A172 (cell line): ENCODE results near the gene TEDC2. TPM values are rescaled to one million over a fixed set of nuclear protein-coding genes. Genes with fewer than 3 reads are reported as not detected.
"Not testable (repeated sequence)": the region's sequence is repeated elsewhere in the genome, so short reads cannot be mapped to it uniquely, and the experiment has no call there.

Experiments
- DNase-seq: peaks from one replicate; pipeline ENCODE4 v3.0.0-alpha.2; 2015; ENCODE audit warnings: low spot score
- total RNA-seq: library from RNA; depleted of rRNA; stranded (reverse); fragments of >200 nt; shearing (Covaris generic); gene quantifications from 2 replicates; pipeline ENCODE4 v1.2.3, GENCODE V29; 2014

The TEDC2 gene
- total RNA-seq, 1 experiment from 2014 or later = 33.2 TPM

DNA sequence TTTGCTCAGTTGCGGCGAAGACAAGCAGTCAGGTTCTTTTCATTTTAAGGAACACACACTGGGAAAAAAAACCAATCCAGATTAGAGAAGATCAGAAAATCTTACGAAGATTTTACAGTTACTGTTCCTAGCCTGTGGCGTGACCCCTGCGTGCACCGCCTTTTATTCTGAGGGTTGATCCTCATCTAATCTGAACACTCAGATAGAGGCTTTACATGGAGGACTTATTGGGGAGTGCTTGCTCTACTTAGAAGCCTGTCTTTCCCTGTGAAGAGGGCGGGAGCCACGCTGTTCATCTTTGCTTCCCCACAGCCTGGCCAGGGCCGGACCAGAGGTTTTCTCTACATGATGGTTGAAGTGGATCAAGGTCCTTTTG, 16.4 kb downstream of the TEDC2 start:
- no peak for DNase-seq

DNA sequence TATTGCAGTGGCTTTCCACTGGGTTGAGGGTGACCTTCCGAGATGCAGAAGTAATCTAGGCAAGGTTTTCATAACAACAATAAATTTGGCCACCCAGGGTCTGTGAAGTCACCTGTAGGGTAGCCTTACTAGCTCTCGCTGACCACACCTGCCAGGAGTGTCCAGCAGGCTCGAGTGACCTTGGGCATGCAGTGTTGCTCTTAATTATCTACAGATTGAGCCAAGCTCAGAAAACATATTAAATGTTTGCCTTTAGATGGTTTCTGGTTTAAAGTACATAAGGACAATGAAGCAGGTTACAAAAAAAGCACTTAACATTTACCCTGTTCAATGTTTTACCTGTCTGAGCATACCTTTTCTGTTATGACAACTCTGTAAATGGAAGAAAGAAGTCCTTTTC, 16.8 kb downstream of the TEDC2 start:
- DNase-seq = no peak

DNA sequence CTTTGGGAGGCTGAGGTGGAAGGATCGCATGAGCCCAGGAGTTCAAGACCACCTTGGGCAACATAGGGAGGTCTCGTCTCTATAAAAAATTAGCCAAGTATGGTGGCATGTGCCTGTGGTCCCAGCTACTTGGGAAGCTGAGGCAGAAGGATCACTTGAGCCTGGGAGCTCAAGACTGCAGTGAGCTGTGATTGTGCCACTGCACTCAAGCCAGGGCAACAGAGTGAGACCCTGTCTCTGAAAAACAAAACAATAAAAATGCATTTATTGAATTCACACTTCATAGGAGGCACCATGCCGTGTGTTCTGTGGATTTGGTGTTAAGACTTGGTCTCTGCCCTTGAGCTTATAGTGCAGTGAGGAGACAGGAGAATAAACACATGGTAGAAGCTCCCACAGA, 17.4 kb downstream of the TEDC2 start:
- DNase-seq = no peak

DNA sequence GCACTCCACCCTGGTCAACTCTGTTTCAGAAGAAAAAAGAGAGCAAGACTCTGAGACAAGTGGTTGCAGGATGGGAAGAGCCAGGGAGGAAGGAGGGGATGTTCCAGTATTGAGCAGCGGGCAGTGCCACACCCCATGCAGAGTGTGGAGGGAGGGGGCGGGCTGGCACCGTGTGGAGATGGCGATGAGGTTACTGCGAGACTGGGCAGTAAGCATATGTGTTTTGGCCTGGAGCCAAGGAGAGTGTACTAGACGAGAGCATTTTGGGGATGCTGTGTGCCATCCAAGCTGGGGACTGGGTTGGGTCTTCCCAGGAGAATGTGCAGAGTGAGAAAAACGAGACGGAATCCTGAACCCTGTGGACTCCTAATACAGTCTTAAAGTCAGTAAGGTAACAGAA, 18.4 kb downstream of the TEDC2 start:
- DNase-seq = no peak

DNA sequence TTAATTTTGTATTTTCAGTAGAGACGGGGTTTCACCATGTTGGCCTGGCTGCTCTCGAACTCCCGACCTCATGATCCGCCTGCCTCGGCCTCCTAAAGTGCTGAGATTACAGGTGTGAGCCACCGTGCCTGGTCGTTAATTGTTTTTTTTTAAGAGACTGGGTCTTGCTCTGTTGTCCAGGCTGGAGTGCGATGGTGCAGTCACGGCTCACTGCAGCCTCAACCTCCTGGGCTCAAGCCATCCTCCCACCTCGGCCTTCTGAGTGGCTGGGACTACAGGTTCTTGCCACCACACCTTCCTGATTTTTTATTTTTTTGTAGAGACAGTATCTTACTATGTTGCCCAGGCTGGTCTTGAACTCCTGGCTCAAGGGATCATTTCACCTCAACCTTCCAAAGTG, 20.1 kb downstream of the TEDC2 start:
- DNase-seq = not testable (repeated sequence)

DNA sequence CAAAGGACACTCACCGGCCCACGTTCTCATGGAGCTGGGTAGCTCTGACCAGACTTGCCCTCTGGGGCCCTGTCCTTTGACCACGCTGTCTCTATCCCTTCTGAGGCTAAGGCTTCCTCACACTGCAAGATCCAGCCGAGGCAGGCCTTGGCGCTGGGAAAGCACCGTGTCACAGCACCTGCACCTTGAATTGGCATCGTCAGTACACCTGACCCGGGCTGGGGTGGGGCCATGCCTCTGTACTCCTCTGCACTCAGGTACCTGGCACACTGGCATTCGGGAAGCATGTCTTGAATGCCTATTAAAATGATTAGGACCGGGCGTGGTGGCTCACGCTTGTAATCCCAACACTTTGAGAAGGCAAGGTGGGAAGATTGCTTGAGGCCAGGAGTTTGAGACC, 21.0 kb downstream of the TEDC2 start:
- DNase-seq = no peak

DNA sequence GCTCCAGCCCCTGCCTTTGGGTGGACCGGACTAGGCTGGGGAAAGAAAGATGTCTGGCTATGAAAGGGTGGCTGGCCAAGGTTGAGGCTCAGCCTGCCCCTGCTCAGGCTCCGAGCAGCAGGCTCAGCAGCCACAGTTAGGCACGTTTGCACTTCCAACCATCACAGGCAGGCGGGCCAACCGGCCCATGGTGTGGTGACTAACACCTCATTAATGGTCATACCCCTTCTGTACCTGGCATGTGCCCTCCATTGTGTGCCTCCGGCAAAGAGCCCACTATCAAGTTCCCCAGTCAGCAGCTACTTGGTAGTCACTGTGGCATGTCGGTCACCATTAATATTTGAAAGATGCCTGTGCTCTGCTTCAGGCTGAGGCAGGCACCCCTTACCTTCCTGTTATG, 21.8 kb downstream of the TEDC2 start:
- no peak for DNase-seq

DNA sequence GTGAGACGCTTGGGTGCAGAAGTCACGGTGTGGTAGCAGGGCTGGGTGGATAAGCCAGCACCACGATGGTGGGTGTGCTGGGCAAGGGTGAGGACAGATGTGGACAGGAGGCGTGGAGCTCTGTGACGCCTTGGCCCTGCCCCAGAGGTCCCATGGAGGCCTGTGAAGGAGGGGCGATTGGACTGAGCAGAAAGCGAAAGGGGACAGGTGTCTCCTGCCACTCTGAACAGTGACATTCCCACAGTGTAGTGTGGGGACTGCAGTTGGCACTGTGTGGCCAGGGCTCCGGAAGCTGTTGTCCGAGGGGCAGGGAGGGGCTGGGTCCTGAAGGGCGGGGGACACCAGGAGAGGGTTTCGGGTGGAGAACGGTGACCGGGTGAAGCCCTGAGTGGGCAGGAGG, 22.3 kb downstream of the TEDC2 start:
- no peak for DNase-seq

DNA sequence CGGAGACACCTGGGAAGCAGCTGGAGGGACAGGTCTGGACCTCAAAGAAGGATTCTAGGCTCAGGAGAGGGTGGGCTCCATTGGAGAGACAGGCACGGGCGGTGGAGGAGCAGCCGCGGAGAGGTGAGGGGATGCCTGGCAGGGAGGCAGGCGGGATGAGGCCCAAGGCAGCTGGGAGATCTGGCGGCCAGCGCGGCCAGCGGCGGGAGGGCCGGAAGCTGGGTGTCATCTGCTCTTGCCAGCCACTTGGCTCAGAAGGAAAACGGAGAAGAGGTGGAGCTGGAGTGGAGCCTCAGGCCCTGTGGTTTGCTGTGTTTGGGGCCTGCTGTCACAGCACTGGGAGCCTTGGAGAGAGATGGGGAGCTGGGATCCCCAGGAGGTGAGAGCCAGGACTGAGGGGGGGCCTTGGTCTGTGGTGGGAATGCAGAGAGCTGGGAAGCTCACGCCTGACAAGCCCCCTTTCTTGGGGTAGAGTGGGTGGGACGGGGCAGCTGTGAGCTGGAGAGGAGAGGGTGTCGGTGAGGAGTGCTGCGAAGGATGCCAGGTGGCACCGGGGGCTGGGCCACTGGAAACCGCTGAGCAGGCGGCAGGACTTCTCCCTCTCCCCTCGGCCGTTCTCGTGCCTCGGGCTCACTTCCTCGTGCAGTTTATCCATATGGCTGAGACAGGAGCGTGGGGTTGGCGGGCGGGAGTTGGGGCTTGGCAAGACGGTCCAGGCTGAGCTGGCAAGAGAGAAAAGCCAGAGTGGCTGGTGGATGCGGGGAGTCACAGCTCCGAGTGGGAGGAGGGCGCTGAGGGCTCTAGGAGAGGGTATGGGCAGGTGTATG, 23.0 kb downstream of the TEDC2 start:
- no peak for DNase-seq

DNA sequence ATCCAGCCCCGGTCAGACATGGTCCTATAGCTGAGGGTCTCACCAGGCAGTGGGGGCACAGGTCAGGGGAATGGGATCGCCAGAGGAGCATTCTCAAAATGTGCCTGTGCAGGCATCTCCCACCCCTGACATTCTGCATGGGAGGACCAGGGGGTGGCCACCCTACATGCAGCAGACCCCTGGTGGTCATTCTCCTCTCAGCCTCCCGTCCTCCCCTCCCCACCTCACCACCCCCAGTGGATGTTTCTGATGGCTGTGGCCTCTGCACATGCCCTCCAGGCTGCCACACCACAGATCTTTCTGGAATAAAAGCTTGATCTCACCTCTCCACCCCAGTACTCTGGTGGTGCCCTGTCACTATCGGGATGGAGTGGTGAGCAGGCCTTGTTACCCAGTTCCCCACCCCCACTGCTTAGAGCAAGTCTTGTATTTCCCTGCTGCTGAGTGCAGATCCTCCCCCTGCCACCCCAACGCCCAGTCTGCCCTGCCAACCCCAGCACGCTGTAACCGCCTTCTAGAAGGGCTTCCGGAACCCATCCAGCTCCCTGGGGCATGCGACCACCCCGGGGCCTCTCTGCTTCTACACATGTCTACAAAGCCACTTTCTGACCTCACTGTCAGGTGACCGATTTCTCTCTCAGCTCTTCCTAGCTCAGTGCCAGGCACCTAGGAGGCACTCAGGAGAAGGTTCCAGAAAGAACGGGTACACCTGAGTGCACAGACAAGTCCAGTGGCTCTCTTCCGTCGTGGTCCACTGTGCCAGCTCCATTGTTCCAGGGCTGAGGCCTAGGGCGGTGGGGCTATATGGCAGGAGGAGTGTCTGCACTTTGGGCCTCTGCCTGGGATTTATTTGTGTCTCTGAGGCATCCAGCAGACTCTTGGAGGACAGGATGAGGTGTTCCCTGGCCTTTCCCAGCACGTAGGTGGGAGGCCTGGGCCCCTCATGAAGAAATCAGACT, 24.3 kb downstream of the TEDC2 start:
- no peak for DNase-seq

DNA sequence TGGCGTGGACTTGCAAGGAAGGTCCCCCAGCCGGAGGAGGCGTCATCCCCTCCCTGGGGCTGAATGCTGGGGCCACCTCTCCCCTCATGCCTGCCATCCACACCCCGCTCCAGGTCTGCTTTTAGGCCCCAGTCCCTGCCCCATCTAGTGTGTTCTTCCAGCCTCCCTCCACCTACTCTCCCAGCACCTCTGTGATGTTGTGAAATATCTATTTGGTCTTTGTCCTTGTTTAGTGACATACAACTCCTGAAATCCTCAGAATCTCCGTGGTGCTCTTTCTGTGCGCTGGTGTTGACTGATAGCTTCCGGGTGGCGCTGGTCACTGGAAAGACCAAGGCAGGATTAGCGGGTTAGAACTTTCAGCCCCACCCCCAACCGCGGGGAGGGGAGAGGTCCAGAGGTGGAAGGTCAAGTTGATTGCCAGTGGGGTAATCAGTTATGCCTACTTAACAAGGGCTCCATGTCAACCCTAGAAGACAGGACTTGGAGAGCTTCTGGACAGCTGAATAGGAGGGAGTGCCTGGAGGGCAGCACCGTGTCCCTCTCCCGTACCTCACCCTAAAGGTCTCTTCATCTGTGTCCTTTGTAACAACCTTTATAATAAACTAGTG, 25.1 kb downstream of the TEDC2 start:
- no peak for DNase-seq

DNA sequence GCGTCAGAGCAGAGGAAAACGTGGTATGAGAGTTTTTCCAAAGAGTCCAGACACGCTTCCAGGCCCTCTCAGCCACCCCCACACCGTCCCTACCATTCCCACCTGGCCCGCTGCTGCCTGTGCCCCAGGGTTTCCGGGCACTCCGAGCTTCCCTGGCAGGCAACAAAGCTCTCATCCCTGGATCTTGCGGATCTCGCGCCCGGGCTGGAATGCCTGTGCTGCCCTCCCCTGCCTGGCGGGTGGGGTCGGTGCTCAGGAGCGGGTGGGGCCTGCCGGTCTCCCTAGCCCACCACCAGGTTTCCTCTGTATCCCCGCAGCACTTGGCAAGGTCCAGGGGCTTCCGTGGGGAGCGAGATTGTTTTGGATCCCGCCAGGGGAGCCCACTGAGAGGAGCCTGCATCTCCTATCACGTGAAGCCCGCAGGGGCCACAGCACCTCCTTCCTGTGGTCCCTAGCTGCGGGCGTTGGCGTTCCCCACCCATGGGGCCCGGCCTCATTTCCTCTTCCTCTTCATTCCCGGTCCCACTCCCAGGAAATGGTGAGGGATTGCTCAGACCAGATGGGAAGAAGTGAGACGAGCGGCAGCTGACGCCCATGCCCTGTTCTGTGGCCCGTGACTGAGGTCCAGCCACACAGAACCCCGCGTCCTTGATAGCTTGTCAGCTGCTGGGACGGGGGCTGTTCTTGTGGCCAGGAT, 26.1 kb downstream of the TEDC2 start:
- no peak for DNase-seq

DNA sequence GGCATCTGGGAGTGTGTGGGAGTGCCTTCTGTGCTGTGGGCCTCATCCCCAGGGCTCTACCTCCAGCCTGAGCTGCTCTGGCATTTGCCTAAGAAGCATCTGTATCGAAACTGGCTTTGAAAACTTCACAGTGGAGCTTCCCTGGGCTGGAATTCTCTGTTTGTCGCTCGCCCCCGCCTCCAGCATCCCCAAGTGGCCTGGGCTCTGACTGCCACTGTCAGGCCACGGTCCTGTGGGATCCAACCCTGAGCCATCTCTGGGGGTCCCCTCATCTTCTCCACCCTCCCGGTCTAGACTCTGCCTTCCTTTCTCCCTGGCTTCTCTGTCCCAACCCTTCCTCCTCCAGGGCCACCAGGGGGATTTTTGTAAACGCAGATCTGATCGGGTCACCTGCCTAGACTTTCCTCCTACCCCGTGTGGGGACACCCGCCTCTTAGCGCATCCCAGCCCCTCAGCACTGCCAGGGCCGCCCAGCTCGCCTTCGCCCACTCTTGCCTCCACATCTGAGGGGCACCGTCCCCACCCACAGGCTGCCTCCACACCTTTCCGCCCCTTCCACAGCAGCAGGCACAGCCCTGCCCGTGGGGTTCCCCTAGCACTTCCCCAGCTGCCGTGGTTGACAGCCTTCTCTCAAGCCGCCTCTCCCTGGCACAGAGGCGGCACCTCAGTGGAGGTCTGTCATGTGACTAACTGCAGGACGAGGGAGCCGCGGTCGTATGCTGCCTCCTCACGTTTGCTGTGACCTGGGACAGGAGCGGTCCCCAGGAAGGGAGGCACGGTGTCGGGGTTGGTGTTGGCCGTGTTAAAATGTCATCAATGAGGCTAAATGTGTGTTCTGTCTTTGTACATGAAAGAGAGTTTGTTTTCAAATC, 27.0 kb downstream of the TEDC2 start:
- no peak for DNase-seq

DNA sequence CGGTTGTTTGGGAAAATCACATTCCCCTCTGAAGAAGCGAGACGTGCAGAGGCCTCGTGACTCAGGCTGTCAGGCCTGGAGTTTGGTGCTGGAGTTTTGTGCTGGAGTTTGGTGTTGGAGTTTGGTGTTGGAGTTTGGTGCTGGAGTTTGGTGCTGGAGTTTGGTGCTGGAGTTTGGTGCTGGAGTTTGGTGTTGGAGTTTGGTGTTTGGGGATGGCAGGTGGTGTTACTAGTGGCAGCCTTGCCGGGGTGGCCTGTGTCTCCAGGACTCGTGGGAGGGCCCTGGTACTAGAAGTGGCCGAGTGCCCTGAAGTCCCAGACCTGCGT, 27.6 kb downstream of the TEDC2 start:
- DNase-seq = no peak

DNA sequence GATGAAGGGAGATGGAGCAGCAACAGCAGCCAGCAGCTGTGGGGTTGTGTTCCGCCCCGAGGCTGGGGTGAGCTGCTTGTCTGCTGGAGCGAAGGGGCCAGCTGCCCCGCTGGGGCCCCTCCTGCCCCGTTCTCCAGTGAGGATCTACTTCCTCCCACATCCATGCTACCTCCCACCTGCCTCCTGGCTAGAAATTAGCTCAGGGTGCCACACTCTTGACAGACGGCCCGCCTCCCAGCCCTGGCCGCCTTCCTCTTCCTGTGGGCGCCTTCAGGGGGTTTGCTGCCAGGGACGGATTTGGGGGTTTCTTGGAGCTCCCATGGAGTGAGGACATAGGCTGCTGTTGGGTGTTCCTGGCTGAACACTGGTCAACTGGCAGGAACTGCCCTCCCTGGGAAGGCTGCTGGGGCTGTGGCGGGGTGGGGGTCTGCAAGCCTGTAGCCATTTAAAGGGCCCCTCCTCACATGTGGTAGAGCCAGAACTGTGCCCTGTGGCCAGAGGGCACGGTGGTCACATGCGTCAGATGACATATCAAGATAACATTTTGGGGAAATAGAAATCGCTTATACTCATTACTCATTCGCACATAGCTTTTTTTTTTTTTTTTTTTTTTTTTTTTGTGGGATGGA, 28.1 kb downstream of the TEDC2 start:
- DNase-seq = no peak

DNA sequence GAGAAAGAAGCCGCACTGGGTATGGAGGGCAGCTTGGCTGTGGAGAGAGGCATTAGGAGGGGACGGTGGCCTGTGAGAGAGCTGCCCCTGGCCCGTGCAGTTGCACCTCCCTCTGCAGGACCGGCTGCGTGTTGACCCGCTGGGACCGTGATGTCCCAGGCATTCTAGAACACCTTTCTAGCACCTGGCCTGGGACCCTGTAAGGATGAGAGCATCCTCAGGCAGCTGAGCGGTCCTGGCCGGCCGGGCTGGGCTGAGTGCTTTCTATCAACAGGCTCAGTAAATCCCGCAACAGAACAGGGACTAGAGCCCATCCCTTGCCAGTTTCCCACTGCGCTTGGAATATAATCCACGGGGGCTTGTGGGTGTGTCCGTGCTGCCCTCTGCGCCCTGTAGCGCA, 29.7 kb downstream of the TEDC2 start:
- no peak for DNase-seq

DNA sequence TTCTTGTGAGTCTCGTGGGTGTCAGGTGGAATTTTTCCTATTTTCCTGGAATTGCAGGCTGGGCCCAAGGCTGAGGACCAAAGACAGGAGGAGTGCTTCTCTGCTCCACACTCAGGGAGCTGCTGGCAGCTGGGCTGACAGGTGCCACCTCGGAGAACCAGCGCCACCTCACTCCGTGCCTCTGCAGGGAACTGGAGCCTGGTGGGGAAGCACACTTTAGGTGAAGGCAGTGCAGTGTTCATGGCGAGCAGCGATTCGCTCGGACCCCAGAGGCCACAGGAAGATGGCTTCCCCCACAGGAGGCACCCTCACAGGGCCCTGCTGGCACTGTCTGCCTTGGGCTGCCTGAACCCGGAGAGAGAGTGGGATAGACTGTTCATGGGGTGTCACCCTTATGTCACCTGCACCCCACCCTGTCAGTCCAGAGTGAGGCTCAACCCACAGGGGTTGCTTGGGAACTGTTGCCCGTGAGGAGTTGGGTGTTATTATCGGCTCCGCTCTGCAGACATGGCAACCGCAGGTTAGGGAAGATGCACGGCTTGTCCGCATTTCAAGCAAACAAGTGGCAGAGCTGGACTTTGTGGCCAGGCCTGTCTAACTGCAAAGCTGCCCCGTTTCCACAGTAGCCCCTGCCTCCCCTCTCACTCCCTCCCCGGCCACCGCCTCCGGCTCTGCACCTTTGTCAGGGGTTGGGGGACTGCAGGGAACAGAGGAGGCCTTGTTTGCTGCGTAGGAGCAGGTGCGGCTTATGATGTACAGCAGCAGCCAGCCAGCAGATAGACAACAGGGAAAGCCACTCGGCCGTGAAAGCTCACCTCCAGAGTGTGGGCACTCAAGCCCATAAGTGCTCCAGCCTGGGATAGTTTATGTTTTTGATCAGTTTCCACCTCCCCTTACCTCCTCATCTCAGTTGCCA, 30.5 kb downstream of the TEDC2 start:
- DNase-seq = no peak

DNA sequence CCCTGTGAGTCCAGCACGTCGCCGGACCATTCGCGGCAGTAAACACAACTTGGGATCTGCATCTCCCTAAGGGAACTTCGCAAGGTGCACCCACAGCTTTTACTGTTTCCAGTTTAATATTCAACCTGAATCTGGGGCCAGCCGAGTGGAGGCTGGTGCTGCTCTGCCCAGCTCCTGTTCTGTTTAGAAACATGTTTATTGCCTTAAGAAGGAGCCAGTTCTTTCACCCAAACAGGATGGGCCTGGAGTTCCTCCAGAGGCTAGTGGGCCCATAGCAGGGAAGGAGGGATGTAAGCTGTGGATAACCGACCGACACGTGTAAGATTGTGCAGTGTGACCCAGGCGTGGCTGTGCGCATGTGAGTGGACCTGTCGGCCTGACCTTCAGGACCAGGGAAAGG, 32.4 kb downstream of the TEDC2 start:
- no peak for DNase-seq

DNA sequence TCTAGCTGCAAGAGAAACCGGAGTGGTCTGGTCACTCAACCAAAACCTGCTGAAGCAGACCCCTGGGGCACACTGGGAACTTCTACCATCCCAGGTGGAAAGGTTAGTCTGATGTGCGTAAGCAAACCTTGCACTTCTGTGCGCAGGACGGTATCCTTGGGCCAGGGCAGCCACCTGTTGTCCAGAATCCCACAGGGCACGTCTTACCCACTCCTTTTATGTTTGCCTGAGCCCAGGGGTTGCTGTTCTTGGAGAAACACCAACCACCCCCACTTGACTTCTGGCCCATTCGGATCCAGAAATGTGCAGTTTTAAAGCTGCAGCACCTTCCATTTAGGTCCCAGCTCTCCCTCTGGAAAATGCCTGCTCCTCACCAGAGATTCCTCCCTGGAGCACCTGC, 33.7 kb downstream of the TEDC2 start:
- DNase-seq = no peak

DNA sequence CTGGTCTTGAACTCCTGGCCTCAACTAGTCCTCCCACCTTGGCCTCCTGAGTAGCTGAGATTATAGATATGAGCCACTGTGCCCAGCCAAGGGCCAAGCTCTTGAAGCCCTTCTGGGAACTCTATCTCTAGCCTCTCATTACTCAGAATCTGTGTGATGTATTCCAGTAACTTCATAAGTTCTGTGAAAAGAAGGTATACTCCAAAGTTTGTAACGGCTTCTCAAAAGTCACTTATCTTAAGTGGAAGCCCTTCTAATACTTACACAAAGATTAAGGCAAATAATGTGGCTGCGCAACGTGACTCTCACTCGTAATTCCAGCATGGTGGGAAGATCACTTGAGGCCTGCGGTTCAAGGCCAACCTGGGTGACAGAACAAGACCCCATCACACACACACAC, 34.7 kb downstream of the TEDC2 start:
- no peak for DNase-seq
